ENCODE data around the gene APP.

DNA sequence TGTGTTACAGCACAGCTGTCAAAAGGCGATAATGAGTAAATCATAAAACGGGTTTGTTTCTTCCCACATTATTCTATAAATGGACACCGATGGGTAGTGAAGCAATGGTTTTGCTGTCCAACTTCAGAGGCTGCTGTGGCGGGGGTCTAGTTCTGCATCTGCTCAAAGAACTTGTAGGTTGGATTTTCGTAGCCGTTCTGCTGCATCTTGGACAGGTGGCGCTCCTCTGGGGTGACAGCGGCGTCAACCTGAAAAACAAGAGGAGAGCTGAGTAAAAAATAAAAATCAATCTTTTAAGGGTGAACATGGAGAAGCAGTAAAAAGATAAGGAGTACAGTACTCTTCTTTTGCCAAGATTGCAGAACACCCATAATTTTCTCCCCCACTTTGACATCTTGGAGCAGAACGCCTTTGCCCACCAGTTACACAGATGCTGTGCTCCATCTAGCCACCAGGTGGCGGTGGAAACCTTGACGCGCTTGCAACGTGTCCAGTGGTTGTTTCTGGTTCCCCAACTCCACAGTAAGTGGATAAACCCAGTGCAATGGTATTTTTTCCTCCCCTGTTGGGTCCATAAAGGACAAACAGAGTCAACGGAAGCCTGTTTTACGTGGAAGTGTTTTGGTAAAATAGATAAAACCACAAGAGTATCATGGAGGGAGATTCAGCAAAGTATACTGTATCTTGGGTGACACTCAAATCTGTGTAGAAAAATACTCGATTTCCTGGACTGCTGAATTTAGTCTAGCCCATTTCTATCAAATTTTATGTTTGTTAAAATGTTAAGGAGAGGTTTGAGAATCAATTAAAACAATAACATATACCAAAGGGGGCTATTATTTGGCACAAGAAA, 288.8 kb downstream of the APP start:
- no peak for TF ChIP-seq ETV6 (CRISPR knock-in tag; conservative IDR thresholded peaks at IDR 0.05)
- TF ChIP-seq NCOA2 (CRISPR knock-in tag; IDR thresholded peaks at IDR 0.05): no peak
- peak; percentile 60; the same call in 1 of the 2 replicates for TF ChIP-seq RAD21 (CRISPR knock-in tag; IDR thresholded peaks at IDR 0.05)
- no peak for TF ChIP-seq HNRNPUL1 (IDR thresholded peaks at IDR 0.05; ENCODE audit: low read depth, low read length)

Data from HepG2 (cell line).